Retinal pigment epithelial cell (primary cell): ENCODE measurements around the gene TNS1.

ENCODE experiments used
- DNase-seq: peaks from one replicate; pipeline ENCODE4 v3.0.0-alpha.2; 2010; ENCODE audit warnings: low read depth
- H3K4me3 ChIP-seq: 2 replicates; pipeline ENCODE4 v1.5.1; 2011; ENCODE audit warnings: mild to moderate bottlenecking, low read length, control low read depth, moderate library complexity
- CTCF ChIP-seq: conservative IDR thresholded peaks from 2 replicates; pipeline ENCODE4 v1.5.1; 2011; ENCODE audit warnings: low read depth, low read length, control low read depth, inconsistent platforms

TNS1 gene

GRCh38 chr2:217964275-217965161 lies 38.3 kb downstream of the TNS1 start:
- no peak overlapping the region for H3K4me3 ChIP-seq
- no peak for TF ChIP-seq CTCF
- DNase-seq, result no peak

- TF ChIP-seq CTCF, result no peak
- no peak overlapping the region for H3K4me3 ChIP-seq
Observed at GRCh38 chr2:217960351-217960750, 42.4 kb downstream of the TNS1 start.

GRCh38 chr2:217959723-217960122 lies 43.1 kb downstream of the TNS1 start:
- no peak for DNase-seq
- no peak overlapping the region for H3K4me3 ChIP-seq
- TF ChIP-seq CTCF, result no peak

More at GRCh38 chr2:217960351-217960750, 42.4 kb downstream of the TNS1 start:
- DNase-seq, result no peak

GRCh38 chr2:217958884-217959225 lies 43.9 kb downstream of the TNS1 start:
- no peak for DNase-seq
- H3K4me3 ChIP-seq, result no peak overlapping the region
- TF ChIP-seq CTCF, result no peak

GRCh38 chr2:217958206-217958883 lies 44.5 kb downstream of the TNS1 start:
- no peak for TF ChIP-seq CTCF
- H3K4me3 ChIP-seq, result no peak overlapping the region
- DNase-seq, result no peak

- no peak overlapping the region for H3K4me3 ChIP-seq
- TF ChIP-seq CTCF, result no peak
- DNase-seq, result no peak
Observed at GRCh38 chr2:217956586-217957457, 46.0 kb downstream of the TNS1 start.
